HEK293 (cell line): ENCODE results near the gene CDH23.

Experiments used
- BCL11A ChIP-seq: fragments of 450-650 bp; formaldehyde crosslinking; IDR thresholded peaks from 2 replicates; pipeline ENCODE4 v1.5.1; 2016; ENCODE audit warnings: low read depth, missing biosample characterization, missing genetic modification characterization
- CTCF ChIP-seq: fragments of 450-650 bp; formaldehyde crosslinking; IDR thresholded peaks from 2 replicates; pipeline ENCODE4 v1.5.1; 2016; ENCODE audit warnings: missing biosample characterization, missing genetic modification characterization
- PRDM10 ChIP-seq: fragments of 450-650 bp; formaldehyde crosslinking; IDR thresholded peaks from 2 replicates; pipeline ENCODE4 v1.5.1; 2016; ENCODE audit warnings: missing biosample characterization, missing genetic modification characterization
- ZBTB49 ChIP-seq: fragments of 450-650 bp; formaldehyde crosslinking; IDR thresholded peaks from 2 replicates; pipeline ENCODE4 v1.5.1; 2016; ENCODE audit warnings: missing biosample characterization, missing genetic modification characterization, low read depth
- ZNF133 ChIP-seq: fragments of 450-650 bp; formaldehyde crosslinking; IDR thresholded peaks from 2 replicates; pipeline ENCODE4 v1.5.1; 2016; ENCODE audit warnings: missing biosample characterization, missing genetic modification characterization
- ZNF138 ChIP-seq: fragments of 450-650 bp; formaldehyde crosslinking; IDR thresholded peaks from 2 replicates; pipeline ENCODE4 v1.5.1; 2016; ENCODE audit warnings: missing biosample characterization, missing genetic modification characterization, borderline replicate concordance
- ZNF155 ChIP-seq: fragments of 450-650 bp; formaldehyde crosslinking; IDR thresholded peaks from 2 replicates; pipeline ENCODE4 v1.5.1; 2016; ENCODE audit warnings: missing biosample characterization, missing genetic modification characterization
- ZNF175 ChIP-seq: fragments of 450-650 bp; formaldehyde crosslinking; IDR thresholded peaks from 2 replicates; pipeline ENCODE4 v1.5.1; 2016; ENCODE audit warnings: missing biosample characterization, missing genetic modification characterization
- ZNF184 ChIP-seq: fragments of 450-650 bp; IDR thresholded peaks from 2 replicates; pipeline ENCODE4 v1.5.1; 2018; ENCODE audit warnings: missing biosample characterization, mild to moderate bottlenecking, missing genetic modification characterization
- ZNF311 ChIP-seq: fragments of 450-650 bp; formaldehyde crosslinking; IDR thresholded peaks from 2 replicates; pipeline ENCODE4 v1.5.1; 2017; ENCODE audit warnings: missing biosample characterization, missing genetic modification characterization, borderline replicate concordance
- ZNF645 ChIP-seq: fragments of 450-650 bp; formaldehyde crosslinking; IDR thresholded peaks from 2 replicates; pipeline ENCODE4; 2016; ENCODE audit warnings: missing biosample characterization, missing genetic modification characterization
- ZSCAN5A ChIP-seq: fragments of 450-650 bp; formaldehyde crosslinking; IDR thresholded peaks from 2 replicates; pipeline ENCODE4 v1.5.1; 2016; ENCODE audit warnings: missing biosample characterization, missing genetic modification characterization

GRCh38 chr10:71505862-71506261 is 109.1 kb downstream of the CDH23 start:
- no peak for TF ChIP-seq CTCF (tag by site-specific recombination)
- no peak for TF ChIP-seq ZSCAN5A
- TF ChIP-seq PRDM10 (tag by site-specific recombination): no peak
- TF ChIP-seq ZNF184 (tag by site-specific recombination): no peak
- no peak for TF ChIP-seq ZNF155 (tag by site-specific recombination)
- no peak for TF ChIP-seq ZNF311 (tag by site-specific recombination)
- TF ChIP-seq ZNF133: no peak
- TF ChIP-seq ZNF645 (tag by site-specific recombination): no peak
- TF ChIP-seq ZBTB49: no peak
- no peak for TF ChIP-seq ZNF175 (tag by site-specific recombination)
- no peak for TF ChIP-seq ZNF138 (tag by site-specific recombination)
- no peak for TF ChIP-seq BCL11A
